HG02870 (cell line): ENCODE measurements around the gene PLA2R1.

Source experiments
- ATAC-seq: cut with Tn5 transposase; IDR thresholded peaks from one replicate; pipeline ENCODE4 v1.9.1; 2021; ENCODE audit warnings: mild to moderate bottlenecking, moderate library complexity; ENCODE audit not compliant: unreplicated experiment

Gene PLA2R1

DNA sequence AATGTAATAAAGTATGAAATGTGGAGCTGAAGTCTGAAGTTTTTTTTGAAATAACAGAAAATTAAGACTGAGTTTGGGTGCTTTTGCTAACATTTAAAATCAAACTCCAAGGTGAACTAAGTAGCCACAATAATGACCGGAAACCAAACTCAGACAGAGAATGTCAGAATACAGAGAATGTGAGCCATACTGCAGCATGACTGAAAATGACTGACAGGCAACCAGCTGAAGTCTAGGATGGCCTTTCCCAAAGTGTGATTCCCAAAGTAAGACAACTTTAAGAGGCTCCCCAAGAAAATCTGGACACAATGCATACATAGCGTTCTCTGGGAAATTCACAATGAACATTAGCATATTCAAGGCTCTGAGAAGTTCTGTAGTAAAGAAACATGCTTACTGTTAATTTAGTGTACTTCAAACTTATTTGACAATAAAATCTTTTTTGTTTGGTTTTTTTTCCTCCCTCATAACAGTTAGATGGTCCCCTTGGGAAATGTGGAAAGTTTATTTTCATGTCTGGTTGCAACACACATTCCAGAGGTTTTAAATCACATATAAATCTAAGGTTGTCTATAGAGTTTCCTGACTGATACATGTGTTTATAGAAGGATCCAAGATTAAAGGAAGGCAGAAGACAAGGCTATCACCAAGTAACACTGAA lies 28.6 kb downstream of the PLA2R1 start:
- ATAC-seq, result no peak

GRCh38 chr2:160029270-160029628 lies 33.2 kb downstream of the PLA2R1 start:
- no peak for ATAC-seq

- no peak for ATAC-seq
These were observed 33.8 kb downstream of the PLA2R1 start for GRCh38 chr2:160028431-160029269.

- no peak for ATAC-seq
These were observed 40.3 kb downstream of the PLA2R1 start for GRCh38 chr2:160022162-160022561.

- ATAC-seq, result no peak
These were observed 42.9 kb downstream of the PLA2R1 start for GRCh38 chr2:160019374-160020090.

DNA sequence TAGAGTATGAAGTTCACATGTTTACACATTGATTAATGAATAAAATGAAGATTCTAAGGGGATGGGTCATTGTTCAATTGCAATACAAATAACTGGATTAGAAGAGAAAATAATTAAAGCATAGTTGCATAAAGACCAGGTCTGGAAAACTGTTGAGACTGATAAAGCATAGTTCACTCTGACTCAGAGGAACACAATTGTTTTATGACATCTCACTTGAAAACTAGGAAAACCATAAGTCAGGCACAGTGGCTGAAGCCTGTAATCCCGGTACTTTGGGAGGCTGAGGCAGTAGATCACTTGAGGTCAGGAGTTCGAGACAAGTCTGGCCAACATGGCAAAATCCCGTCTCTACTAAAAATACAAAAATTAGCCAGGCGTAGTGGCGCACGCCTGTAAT lies 46.7 kb downstream of the PLA2R1 start:
- no peak for ATAC-seq

- no peak for ATAC-seq
These were observed 48.2 kb downstream of the PLA2R1 start for GRCh38 chr2:160014227-160014626.

DNA sequence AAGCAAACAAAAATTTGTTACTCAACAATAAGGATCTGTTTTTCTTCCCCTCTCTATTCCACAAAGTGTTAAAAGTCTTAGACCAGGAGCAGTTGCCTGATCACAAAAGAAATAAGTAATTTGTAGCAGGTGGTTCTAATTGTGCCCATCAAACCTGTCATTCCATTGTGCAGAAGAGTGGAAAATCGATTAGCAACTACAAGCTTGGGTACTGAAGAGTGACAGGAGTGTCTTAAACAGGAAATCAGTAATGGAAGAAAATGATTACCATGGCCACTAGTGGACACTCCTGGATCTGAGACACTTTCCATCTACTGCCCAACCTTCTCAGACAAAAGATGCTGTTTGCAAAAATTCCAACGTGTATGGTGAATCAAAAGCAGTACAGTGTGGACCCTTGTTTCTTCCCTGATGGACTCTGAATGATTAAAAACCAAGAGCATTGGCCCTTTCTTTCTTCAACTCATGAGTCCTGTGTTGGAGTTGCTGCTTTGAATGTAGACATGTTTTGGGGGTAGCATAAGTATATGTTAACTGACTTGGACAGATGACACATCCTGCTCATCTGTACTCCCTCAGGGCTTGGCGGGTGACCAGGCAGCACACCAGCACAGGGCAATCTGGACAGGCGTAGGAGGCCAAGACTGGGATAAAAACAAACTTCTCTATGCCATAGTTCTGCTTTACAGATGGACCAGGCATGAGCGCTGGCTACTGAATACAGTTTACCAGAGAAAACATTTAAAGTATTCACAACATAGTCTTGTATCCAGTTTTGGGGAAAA lies 51.9 kb downstream of the PLA2R1 start:
- ATAC-seq, result no peak

DNA sequence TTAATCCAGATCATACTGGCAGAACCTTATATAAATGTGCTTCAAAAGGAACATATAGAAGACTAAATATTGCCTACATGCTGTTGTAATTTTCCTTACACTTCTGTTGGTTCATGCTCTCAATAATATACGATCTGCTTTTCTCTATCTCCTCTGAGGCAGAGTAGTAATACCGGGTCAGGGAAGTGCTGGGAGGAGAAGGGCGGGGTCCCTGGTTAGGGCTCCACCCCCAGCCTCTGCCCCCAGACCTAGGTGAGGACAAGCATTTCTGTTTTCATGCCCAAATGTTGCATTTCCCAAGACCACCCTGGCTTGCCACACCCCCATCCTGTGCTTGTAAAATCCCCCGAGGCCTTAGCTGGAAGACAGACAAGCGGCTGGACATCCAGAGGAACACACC lies 55.3 kb downstream of the PLA2R1 start:
- no peak for ATAC-seq

DNA sequence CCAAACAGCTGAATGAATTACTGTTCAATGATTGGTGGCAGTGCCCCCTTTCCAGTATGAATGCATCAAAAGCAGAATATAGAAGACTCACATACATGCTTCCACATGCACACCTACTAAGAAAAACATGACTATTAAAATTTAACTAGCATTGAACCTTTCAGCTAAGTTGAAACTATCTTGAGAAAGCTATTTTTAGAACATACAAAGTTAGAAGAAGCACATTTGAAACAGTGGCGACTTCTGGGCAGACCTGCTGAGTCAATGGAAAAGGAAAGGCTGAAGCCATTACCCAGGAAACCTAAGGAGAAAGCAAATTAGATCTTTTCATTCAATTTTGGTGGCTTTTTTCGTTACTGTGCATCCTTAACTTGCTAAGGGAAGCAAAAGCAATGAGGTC lies 55.9 kb downstream of the PLA2R1 start:
- ATAC-seq, result no peak

GRCh38 chr2:160005908-160006307 lies 56.5 kb downstream of the PLA2R1 start:
- no peak for ATAC-seq

DNA sequence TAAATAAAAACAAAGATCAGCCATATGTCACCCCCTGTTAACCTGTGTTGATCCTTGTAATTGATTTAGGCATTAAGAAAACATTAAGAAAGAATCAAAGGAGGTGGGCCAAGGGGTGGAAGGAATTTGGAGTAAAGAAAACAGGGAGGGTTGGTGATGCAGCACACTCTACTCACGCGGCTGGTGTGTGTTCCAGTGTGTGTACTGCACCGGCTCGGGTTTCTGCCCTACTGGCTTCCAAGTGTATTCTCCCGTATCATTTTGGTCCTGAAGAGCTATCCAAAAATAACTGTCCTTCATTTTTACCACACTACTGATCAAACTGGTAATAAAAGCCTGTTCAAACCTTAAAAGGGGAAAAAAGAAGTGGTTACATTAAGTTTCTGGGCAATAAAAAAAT lies 56.9 kb downstream of the PLA2R1 start:
- ATAC-seq, result no peak

- no peak for ATAC-seq
These were observed 63.5 kb downstream of the PLA2R1 start for GRCh38 chr2:159998961-159999360.

- no peak for ATAC-seq
These were observed 64.2 kb downstream of the PLA2R1 start for GRCh38 chr2:159998243-159998642.

- no peak for ATAC-seq
These were observed 65.4 kb downstream of the PLA2R1 start for GRCh38 chr2:159996792-159997546.

DNA sequence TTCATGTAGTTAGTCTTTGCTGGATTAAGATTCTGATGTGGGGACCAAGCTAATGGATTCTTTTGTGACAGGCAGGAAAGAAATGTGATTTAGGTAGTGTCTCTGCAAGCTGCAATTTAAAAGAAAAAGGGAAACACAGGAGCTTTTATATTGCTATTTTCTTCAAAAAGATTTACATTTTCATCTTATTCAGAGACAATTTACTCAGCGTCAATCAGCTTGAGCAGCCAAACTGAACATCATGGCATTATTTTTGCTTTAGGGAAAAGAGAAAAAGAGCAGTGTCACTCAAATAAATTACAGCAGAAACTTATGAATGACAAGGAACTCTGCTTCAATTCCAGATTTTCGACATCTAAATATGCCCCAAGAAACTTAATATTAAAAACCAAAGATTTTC lies 67.4 kb downstream of the PLA2R1 start:
- no peak for ATAC-seq

DNA sequence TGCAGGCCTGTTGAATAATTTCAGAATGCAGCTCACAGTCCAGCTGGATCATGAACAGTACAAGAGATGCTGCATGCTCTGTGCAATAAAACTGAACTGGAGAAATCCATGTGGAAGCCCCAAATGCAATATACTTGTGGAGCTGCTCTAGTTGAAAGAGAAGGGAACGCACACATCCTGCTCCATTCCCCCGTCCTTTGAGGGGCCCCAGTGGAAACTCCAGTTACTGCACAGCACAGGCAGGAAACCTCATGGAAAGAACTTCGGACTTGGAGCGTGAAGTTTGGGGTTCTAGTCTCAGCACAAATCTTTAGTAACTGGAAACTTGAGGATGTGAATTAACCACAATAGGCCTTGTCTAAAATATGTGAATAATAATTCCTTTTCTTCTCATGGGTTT lies 73.2 kb downstream of the PLA2R1 start:
- no peak for ATAC-seq

GRCh38 chr2:159988412-159988970 lies 73.9 kb downstream of the PLA2R1 start:
- no peak for ATAC-seq

GRCh38 chr2:159987181-159987580 lies 75.2 kb downstream of the PLA2R1 start:
- no peak for ATAC-seq

DNA sequence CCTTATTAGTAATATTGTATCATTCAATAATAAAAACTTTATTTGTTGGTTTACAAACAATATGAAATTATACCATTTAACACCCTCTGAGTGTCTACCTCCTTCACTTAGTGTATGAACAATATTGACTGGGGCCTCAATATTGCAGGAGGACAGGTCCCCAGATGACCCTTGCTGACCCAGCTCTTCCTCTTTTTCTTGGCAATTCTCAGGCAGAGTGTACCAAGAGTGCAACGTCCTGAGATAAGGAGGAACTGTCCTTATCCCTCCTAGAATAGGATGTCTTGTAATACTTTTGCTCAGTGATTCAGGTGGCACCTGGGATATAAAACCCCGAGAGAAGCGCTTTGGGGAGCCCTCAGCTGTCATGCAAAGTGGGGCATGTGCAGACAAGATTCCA lies 76.8 kb downstream of the PLA2R1 start:
- no peak for ATAC-seq
